ENCODE measurements around the gene VAV2.

GRCh38 chr9:133987946-133988665 is 4.0 kb downstream of the VAV2 start:
- TF ChIP-seq CTCF (IDR thresholded peaks at IDR 0.05) (no peak), POLR2AphosphoS5 (IDR thresholded peaks at IDR 0.05; ENCODE audit: low read depth, low read length) (no peak), SIN3A (IDR thresholded peaks at IDR 0.05; ENCODE audit: borderline replicate concordance, insufficient read depth, low read depth, low read length) (no peak), REST (IDR thresholded peaks at IDR 0.05; ENCODE audit: insufficient read depth in 1 of 2, low read depth in 2 of 2, low read length in 1 of 2) (no peak), TCF7L2 (IDR thresholded peaks at IDR 0.05; ENCODE audit: low read depth, low read length) (no peak)
